ENCODE data around the gene HIVEP3. TPM values are rescaled to one million over a fixed set of nuclear protein-coding genes. Genes with fewer than 3 reads are reported as not detected.

The HIVEP3 gene
- total RNA-seq, 4 donors from 2014 or later, result 5.3 to 17.3 (median 9.1) TPM

DNA sequence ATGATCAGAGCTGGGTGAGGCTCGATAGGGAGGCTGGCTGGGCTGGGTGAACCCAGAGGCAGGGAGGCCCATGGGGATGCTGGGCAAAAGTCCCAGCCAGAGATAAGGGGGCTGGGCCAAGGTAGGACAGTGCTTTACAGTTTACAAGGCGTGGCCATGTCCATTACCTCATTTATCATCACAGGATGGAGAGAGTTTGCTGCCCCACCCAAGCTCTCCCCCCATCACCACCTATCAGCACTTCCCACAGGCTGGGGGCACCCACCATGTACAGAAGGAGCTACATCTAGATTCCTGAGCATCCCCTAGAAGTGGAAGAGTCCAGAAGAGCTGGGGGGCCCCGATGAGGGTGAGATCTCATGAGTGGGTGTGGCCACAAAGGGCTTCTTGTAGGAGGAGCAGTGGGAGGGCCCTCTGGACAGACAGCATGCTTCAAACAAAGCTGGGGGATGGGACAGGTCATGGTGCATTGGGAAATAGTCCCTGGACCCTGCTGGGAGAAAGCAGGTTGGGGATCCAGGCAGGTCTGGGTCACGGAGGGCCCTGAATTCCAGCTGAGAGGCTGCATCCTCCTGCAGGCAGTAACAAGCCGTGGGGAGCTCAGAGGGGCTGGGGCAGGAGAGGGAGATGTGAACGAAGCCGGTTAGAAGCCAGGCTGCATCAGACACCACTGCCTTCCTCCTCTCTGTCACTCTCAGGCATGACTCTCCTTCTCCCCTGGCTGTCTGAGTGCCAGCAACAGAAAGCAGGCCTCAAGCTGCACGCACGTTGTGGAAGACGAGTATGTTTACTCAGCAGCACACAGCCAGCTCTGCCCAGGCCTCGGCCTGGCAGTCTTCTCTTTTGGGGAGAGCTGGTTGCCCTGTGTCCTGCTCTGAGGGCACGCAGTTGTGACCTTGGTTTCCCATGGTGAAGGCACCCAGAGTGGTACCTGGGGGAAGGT, 202.3 kb downstream of the HIVEP3 start:
- intact Hi-C loops (cut with DNase I; ENCODE audit: low total_unique reads), result no loop called here
- H3K4me3 ChIP-seq (ENCODE audit: low read depth, poor library complexity, severe bottlenecking), result no peak overlapping the region
- DNase-seq (ENCODE audit: low spot score in 2 of 2), result no peak
- TF ChIP-seq, protein P1, sequence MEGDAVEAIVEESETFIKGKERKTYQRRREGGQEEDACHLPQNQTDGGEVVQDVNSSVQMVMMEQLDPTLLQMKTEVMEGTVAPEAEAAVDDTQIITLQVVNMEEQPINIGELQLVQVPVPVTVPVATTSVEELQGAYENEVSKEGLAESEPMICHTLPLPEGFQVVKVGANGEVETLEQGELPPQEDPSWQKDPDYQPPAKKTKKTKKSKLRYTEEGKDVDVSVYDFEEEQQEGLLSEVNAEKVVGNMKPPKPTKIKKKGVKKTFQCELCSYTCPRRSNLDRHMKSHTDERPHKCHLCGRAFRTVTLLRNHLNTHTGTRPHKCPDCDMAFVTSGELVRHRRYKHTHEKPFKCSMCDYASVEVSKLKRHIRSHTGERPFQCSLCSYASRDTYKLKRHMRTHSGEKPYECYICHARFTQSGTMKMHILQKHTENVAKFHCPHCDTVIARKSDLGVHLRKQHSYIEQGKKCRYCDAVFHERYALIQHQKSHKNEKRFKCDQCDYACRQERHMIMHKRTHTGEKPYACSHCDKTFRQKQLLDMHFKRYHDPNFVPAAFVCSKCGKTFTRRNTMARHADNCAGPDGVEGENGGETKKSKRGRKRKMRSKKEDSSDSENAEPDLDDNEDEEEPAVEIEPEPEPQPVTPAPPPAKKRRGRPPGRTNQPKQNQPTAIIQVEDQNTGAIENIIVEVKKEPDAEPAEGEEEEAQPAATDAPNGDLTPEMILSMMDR (IDR thresholded peaks at IDR 0.05), result no peak
- no peak for TF ChIP-seq POLR2A (IDR thresholded peaks at IDR 0.05)
- WGBS, 2 donors, result 84 to 91% methylated on average over 12 of the region's 12 CpGs

DNA sequence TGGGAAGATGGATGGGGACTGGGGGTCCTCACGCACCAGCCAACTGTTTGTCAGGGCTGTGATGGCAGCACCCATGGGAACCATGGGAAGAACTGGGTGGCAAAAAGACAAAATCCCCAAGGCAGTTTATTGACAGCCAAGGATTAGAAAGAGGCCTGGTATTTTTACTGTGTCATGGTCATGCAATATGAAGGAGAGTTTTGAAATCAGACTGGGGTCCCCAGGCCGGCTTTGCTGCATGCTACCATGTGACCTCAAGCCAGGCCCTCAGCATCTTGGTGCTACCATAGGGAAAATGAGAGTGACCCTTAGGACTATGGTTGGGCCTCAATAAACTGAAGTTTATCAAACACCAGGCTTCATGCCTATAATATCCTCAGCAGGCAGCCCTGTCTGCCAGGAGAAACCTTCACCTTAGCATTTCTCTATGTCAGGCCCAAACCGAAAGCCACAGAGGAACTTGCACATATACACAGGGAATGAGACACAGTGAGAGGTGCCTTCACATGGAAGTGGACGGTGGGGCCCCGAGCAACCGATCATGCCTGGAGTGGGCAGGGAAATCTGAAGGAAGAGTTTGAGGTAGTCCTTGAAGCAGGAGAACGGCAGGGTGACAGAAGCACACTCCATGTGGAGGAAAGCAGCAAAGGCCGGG, 203.2 kb downstream of the HIVEP3 start:
- DNase-seq (ENCODE audit: low spot score in 2 of 2), result no peak
- 93 to 96% methylated on average over 8 of the region's 8 CpGs for WGBS, 2 donors
- intact Hi-C loops (cut with DNase I; ENCODE audit: low total_unique reads), result no loop called here
- TF ChIP-seq, protein P1 (IDR thresholded peaks at IDR 0.05), result no peak
- no peak for TF ChIP-seq POLR2A (IDR thresholded peaks at IDR 0.05)
- H3K4me3 ChIP-seq (ENCODE audit: low read depth, poor library complexity, severe bottlenecking), result no peak overlapping the region

DNA sequence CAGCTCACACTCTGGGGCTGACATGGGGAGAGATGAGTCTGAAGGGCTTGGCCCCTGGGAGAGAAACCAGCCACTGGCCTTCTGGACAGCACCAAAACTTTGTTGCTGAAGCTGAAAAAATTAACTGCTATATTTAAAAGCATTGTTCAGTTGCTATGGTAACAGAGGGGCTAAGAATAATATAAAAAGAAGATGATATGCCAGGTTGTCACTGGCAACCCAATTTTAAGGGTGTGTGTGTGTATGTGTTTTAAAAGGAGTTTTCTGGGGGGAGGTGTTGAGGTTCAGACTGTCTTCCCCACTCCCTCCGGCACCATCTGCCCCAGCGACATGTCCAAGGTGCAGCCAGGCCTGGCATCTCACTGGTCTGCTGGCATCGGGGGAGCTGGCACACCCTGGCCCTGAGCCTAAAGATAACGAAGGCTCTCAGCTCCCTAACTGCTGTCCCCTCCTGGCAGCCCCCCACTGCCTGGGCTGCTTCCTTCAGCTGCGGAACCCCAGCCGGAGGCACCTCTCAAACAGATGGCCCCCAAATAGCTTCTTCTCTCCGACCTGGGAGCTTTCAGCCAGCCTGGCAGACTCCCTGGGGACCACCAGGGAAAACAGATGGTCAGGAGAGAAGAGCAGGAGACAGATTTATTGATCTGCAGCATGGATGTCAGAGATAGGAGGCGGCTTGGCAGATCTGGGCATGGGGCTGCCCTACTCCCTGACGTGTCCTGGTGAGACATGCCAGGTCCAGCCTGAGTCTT, 203.9 kb downstream of the HIVEP3 start:
- WGBS, 2 donors, result 78 to 96% methylated on average over 9 of the region's 9 CpGs

DNA sequence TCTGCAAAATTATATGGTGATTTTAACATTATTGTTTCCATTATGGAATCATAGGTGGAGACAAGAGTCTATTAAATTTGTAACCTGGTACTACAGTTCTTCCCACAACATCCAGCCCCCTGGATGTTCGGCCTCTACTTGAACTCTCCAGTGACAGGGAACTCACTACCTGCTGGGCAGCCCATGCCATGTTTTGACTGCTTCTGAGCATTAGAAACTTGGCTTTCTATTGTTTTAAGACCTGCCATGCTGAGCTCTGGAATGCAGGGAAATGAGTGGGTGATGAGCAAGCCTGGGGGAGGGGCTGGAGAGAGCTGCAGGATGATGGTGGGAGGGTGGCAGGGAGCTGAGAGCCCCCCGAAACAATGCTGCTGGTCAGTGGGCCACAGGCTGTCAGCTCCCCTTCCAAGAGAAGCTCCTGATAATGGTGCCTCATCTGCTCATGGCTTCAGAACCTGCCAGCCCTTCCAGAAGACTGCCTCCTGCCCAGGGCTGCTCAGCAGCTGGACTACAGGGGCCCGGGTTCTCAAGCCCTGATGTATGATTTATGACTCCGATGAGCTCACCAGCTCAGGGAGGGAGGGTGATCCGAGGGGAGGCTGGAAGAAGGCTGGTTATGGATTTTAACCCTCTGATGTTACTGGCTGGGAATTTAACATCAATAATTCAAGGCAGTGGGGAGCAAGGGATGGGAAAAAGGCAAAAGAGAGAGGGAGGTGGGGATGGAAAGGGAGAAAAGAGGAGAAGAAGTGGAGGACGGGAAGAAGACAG, 205.0 kb downstream of the HIVEP3 start:
- intact Hi-C loops (cut with DNase I; ENCODE audit: low total_unique reads), result no loop called here
- TF ChIP-seq POLR2A (IDR thresholded peaks at IDR 0.05), result no peak
- TF ChIP-seq, protein P1 (IDR thresholded peaks at IDR 0.05), result no peak
- WGBS, 2 donors, result 56 to 61% methylated on average over 6 of the region's 6 CpGs
- no peak overlapping the region for H3K4me3 ChIP-seq (ENCODE audit: low read depth, poor library complexity, severe bottlenecking)
- no peak for DNase-seq (ENCODE audit: low spot score in 2 of 2)

More for the DNA sequence above, 203.9 kb downstream of the HIVEP3 start:
- H3K4me3 ChIP-seq (ENCODE audit: low read depth, poor library complexity, severe bottlenecking), result no peak overlapping the region
- intact Hi-C loops (cut with DNase I; ENCODE audit: low total_unique reads), result no loop called here
- no peak for DNase-seq (ENCODE audit: low spot score in 2 of 2)
- TF ChIP-seq POLR2A (IDR thresholded peaks at IDR 0.05), result no peak
- TF ChIP-seq, protein P1 (IDR thresholded peaks at IDR 0.05), result no peak

DNA sequence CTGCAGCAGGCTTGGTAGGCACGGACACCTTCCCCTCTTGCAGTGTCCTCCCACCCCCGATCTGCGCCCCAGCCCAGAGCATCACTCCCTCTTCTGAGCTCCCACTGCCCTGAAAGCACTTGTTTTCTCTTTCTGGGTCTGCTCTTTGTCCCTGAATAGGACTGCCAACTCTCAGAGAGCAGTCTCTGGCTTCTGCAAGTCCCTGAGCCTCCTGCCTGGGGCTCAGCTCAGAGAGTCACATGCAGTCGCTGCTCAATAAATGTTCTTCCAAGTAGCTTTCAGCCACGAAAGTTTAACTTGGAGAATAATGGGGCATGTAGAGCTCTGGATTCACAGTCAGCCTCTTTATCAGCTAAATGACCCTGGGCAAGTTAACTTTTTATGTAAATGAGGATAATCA, 205.6 kb downstream of the HIVEP3 start:
- TF ChIP-seq, protein P1 (IDR thresholded peaks at IDR 0.05), result no peak
- TF ChIP-seq POLR2A (IDR thresholded peaks at IDR 0.05), result no peak
- WGBS, 2 donors, result 75 to 89% methylated on average over 5 of the region's 5 CpGs
- DNase-seq (ENCODE audit: low spot score in 2 of 2), result no peak
- intact Hi-C loops (cut with DNase I; ENCODE audit: low total_unique reads), result no loop called here
- H3K4me3 ChIP-seq (ENCODE audit: low read depth, poor library complexity, severe bottlenecking), result no peak overlapping the region

Measured in lower leg skin (tissue), 4 donors.